Fibroblast of pulmonary artery (primary cell): ENCODE results near the gene SPINK5.

Experiments
- DNase-seq: peaks from one replicate; pipeline ENCODE4 v3.0.0-alpha.2; 2010; ENCODE audit warnings: low read depth
- H3K4me3 ChIP-seq: replicated peaks from 2 replicates; pipeline ENCODE4 v1.5.1; 2011; ENCODE audit warnings: low read depth, mild to moderate bottlenecking, control low read depth, low read length, moderate library complexity
- TF ChIP-seq, protein P1 (sequence below): IDR thresholded peaks from 2 replicates; pipeline ENCODE4 v1.5.1; 2011; ENCODE audit warnings: mild to moderate bottlenecking, control low read depth, low read length, inconsistent platforms; ENCODE audit errors: missing control alignments

The SPINK5 gene

DNA sequence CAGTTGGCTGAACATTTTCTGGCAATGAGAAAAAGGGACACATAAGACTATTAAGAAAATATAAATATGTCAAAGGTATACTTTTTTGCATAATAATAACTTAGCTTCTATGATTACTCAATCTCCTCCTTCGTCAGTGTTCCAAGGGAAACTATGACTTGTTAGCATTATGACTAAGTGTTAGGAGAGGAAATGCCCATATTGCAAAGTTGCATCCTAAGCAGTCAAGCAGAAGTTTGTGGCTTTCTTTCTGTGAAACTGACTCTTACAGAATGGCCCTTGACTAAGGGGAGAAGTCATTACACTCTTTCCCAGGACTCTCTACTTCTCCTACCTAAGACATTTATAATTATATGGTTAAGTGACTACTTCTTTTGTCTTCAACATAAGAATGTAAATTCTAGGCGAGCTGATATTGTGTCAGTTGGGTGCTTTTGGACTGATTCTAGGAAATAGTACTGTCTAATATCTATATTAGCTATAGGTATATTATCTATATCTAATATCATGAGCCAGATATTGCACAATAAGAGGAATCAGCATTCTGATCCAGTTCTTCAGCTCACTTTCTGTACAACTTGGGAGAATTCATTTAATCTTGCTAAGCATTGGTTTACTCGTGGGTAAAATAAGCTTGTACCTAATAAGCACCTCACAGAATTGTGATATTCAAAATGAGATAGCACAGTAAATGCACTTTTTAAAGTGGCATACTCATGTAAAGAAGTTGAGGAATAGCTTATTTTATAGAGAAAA is 122.6 kb downstream of the SPINK5 start:
- peak; percentile 76 for DNase-seq
- H3K4me3 ChIP-seq: no peak overlapping the region
- TF ChIP-seq, protein P1, sequence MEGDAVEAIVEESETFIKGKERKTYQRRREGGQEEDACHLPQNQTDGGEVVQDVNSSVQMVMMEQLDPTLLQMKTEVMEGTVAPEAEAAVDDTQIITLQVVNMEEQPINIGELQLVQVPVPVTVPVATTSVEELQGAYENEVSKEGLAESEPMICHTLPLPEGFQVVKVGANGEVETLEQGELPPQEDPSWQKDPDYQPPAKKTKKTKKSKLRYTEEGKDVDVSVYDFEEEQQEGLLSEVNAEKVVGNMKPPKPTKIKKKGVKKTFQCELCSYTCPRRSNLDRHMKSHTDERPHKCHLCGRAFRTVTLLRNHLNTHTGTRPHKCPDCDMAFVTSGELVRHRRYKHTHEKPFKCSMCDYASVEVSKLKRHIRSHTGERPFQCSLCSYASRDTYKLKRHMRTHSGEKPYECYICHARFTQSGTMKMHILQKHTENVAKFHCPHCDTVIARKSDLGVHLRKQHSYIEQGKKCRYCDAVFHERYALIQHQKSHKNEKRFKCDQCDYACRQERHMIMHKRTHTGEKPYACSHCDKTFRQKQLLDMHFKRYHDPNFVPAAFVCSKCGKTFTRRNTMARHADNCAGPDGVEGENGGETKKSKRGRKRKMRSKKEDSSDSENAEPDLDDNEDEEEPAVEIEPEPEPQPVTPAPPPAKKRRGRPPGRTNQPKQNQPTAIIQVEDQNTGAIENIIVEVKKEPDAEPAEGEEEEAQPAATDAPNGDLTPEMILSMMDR: no peak
